ENCODE results near the gene SRSF2. TPM values are rescaled to one million over a fixed set of nuclear protein-coding genes. Genes with fewer than 3 reads are reported as not detected.

The SRSF2 gene
- total RNA-seq, 1 donor, result 152 TPM

- TF ChIP-seq CTCF (IDR thresholded peaks at IDR 0.05; ENCODE audit: insufficient read depth, low read depth, low read length), result no peak
- no peak overlapping the region for H3K4me3 ChIP-seq (ENCODE audit: low read depth, low read length)
- DNase-seq (ENCODE audit: low read depth), result no peak
These were observed 21.4 kb upstream of the SRSF2 start for GRCh38 chr17:76758570-76758969.

- H3K4me3 ChIP-seq (ENCODE audit: low read depth, low read length), result no peak overlapping the region
- no peak for TF ChIP-seq CTCF (IDR thresholded peaks at IDR 0.05; ENCODE audit: insufficient read depth, low read depth, low read length)
- no peak for DNase-seq (ENCODE audit: low read depth)
These were observed 20.1 kb upstream of the SRSF2 start for GRCh38 chr17:76757256-76757655.

GRCh38 chr17:76755285-76755684 lies 18.2 kb upstream of the SRSF2 start:
- TF ChIP-seq CTCF (IDR thresholded peaks at IDR 0.05; ENCODE audit: insufficient read depth, low read depth, low read length), result no peak
- no peak for DNase-seq (ENCODE audit: low read depth)

GRCh38 chr17:76753061-76753961 lies 16.2 kb upstream of the SRSF2 start:
- TF ChIP-seq CTCF (IDR thresholded peaks at IDR 0.05; ENCODE audit: insufficient read depth, low read depth, low read length), result no peak
- no peak overlapping the region for H3K4me3 ChIP-seq (ENCODE audit: low read depth, low read length)
- no peak for DNase-seq (ENCODE audit: low read depth)

More at GRCh38 chr17:76755285-76755684, 18.2 kb upstream of the SRSF2 start:
- no peak overlapping the region for H3K4me3 ChIP-seq (ENCODE audit: low read depth, low read length)

- H3K4me3 ChIP-seq (ENCODE audit: low read depth, low read length), result no peak overlapping the region
- no peak for TF ChIP-seq CTCF (IDR thresholded peaks at IDR 0.05; ENCODE audit: insufficient read depth, low read depth, low read length)
- DNase-seq (ENCODE audit: low read depth), result no peak
These were observed 14.9 kb upstream of the SRSF2 start for GRCh38 chr17:76752006-76752405.

- no peak overlapping the region for H3K4me3 ChIP-seq (ENCODE audit: low read depth, low read length)
- no peak for TF ChIP-seq CTCF (IDR thresholded peaks at IDR 0.05; ENCODE audit: insufficient read depth, low read depth, low read length)
- DNase-seq (ENCODE audit: low read depth), result no peak
These were observed 14.4 kb upstream of the SRSF2 start for GRCh38 chr17:76751416-76751993.

All from fibroblast of villous mesenchyme (primary cell).